Tibial artery (tissue), 4 donors: ENCODE measurements around the gene HMG20A.

ENCODE experiments used
- DNase-seq, 2 donors: peaks; one replicate each; pipeline ENCODE4 v3.0.0-alpha.2; 2019
- H3K27ac ChIP-seq, 2 donors: fragments of 200-600 bp; sonication (generic) in 1 of 2; 1 replicate in 1 of 2; 2 replicates in 1 of 2; pipeline ENCODE4 v1.5.1; 2018 to 2019; ENCODE audit warnings: mild to moderate bottlenecking in 1 of 2
- H3K27me3 ChIP-seq, 2 donors: fragments of 200-600 bp; sonication (generic) in 1 of 2; one replicate each; pipeline versions ENCODE4 v1.5.1 to v1.6.0; 2016 to 2019
- H3K36me3 ChIP-seq, 3 donors: fragments of 200-600 bp; sonication (generic) in 2 of 3; one replicate each; pipeline ENCODE4 v1.5.1; 2016 to 2019; ENCODE audit warnings: mild to moderate bottlenecking in 2 of 3
- H3K4me1 ChIP-seq, 4 donors: fragments of 200-600 bp; sonication (generic) in 2 of 4; 1 replicate in 3 of 4; 2 replicates in 1 of 4; pipeline ENCODE4 v1.5.1; 2016 to 2019
- H3K4me3 ChIP-seq, 2 donors: fragments of 200-600 bp; sonication (generic) in 1 of 2; 1 replicate in 1 of 2; 2 replicates in 1 of 2; pipeline ENCODE4 v1.5.1; 2018 to 2019; ENCODE audit warnings: mild to moderate bottlenecking in 2 of 2
- H3K9me3 ChIP-seq, 3 donors: fragments of 200-600 bp; sonication (generic) in 1 of 3; one replicate each; pipeline ENCODE4 v1.5.1; 2016 to 2019
- CTCF ChIP-seq, 2 experiments: fragments of 200-600 bp in 1 of 2; fragments of 450-650 bp in 1 of 2; IDR thresholded peaks; one replicate each; pipeline ENCODE4 v1.5.1; 2017 to 2019; ENCODE audit warnings: antibody characterized with exemption in 2 of 2, mild to moderate bottlenecking in 1 of 2, moderate library complexity in 1 of 2
- intact Hi-C: fragments of 100-400 bp; cut with DNase I; formaldehyde crosslinking; loops from one replicate; pipeline ENCODE4 v1.15.0; 2023; ENCODE audit warnings: low total_unique reads

The HMG20A gene

GRCh38 chr15:77489647-77490046, 69.0 kb downstream of the HMG20A start:
- TF ChIP-seq CTCF (IDR thresholded peaks at IDR 0.05) = no peak

GRCh38 chr15:77493324-77493907, 72.7 kb downstream of the HMG20A start:
- intact Hi-C loops = loop anchor here (10.0 kb wide), 2 partner anchors 69 to 299 kb away; partner anchors contain the start of genes HMG20A and PEAK1
- no peak for TF ChIP-seq CTCF (IDR thresholded peaks at IDR 0.05)
- no peaks in the 10 kb centered on the region for H3K27me3 ChIP-seq
- no peaks in the 10 kb centered on the region for H3K9me3 ChIP-seq
- no peak overlapping the region for H3K4me3 ChIP-seq
- H3K36me3 ChIP-seq = no peaks in the 10 kb centered on the region
- no peak for DNase-seq
- H3K27ac ChIP-seq = no peak overlapping the region
- peaks cover 6 to 46% (median 43%) of the 10 kb centered on the region in 4 donors for H3K4me1 ChIP-seq

More at GRCh38 chr15:77489647-77490046, 69.0 kb downstream of the HMG20A start:
- no peaks in the 10 kb centered on the region for H3K9me3 ChIP-seq
- intact Hi-C loops = loop anchor here (10.0 kb wide), 2 partner anchors 65 to 295 kb away; partner anchors contain the start of genes HMG20A and PEAK1
- H3K4me1 ChIP-seq = peaks cover 0 to 21% (median 10%) of the 10 kb centered on the region in 4 donors
- H3K27ac ChIP-seq = no peak overlapping the region
- H3K27me3 ChIP-seq = no peaks in the 10 kb centered on the region
- peaks cover 0 to 10% (median 4%) of the 10 kb centered on the region in 3 donors for H3K36me3 ChIP-seq
- no peak overlapping the region for H3K4me3 ChIP-seq
- no peak for DNase-seq

GRCh38 chr15:77494073-77494867, 73.6 kb downstream of the HMG20A start:
- no peak overlapping the region for H3K27ac ChIP-seq
- H3K4me1 ChIP-seq = peaks cover 6 to 54% (median 48%) of the 10 kb centered on the region in 4 donors
- DNase-seq = no peak
- no peaks in the 10 kb centered on the region for H3K27me3 ChIP-seq
- TF ChIP-seq CTCF (IDR thresholded peaks at IDR 0.05) = no peak
- intact Hi-C loops = loop anchor here (10.0 kb wide), 2 partner anchors 69 to 299 kb away; partner anchors contain the start of genes HMG20A and PEAK1
- H3K36me3 ChIP-seq = no peaks in the 10 kb centered on the region
- H3K9me3 ChIP-seq = no peaks in the 10 kb centered on the region
- H3K4me3 ChIP-seq = no peak overlapping the region

GRCh38 chr15:77494964-77495363, 74.3 kb downstream of the HMG20A start:
- Histone ChIP-seq H3K9me3 (no peaks in the 10 kb centered on the region), H3K4me1 (peaks cover 6 to 56% (median 49%) of the 10 kb centered on the region in 4 donors), H3K36me3 (no peaks in the 10 kb centered on the region), H3K27me3 (no peaks in the 10 kb centered on the region), H3K4me3 (no peak overlapping the region), H3K27ac (peak overlapping the region in 1 of 2 donors; percentile 72)
- intact Hi-C loops = loop anchor here (5.0 to 10.0 kb wide), 3 partner anchors 47 to 300 kb away; partner anchors contain the start of genes HMG20A and PEAK1
- no peak for TF ChIP-seq CTCF (IDR thresholded peaks at IDR 0.05)
- DNase-seq = no peak

GRCh38 chr15:77495838-77496596, 75.3 kb downstream of the HMG20A start:
- Histone ChIP-seq H3K9me3 (no peaks in the 10 kb centered on the region), H3K27me3 (no peaks in the 10 kb centered on the region), H3K36me3 (no peaks in the 10 kb centered on the region), H3K4me3 (peak overlapping the region in 1 of 2 donors; percentile 29), H3K27ac (peak overlapping the region; percentile 72 to 82), H3K4me1 (peaks cover 6 to 56% (median 49%) of the 10 kb centered on the region in 4 donors)
- intact Hi-C loops = loop anchor here (2.0 to 10.0 kb wide), 4 partner anchors 46 to 377 kb away; partner anchors contain the start of genes HMG20A and PEAK1
- TF ChIP-seq CTCF (IDR thresholded peaks at IDR 0.05) = no peak
- peak in 1 of 2 donors; percentile 60 for DNase-seq
